ENCODE measurements around the gene BCL10. TPM values are rescaled to one million over a fixed set of nuclear protein-coding genes. Genes with fewer than 3 reads are reported as not detected.

The BCL10 gene
- total and polyA plus RNA-seq, 2 of the 13 experiments (the other 11 are each of a cell fraction or from before 2014, with no cell fraction given) = 3.7 to 14.1 TPM

DNA sequence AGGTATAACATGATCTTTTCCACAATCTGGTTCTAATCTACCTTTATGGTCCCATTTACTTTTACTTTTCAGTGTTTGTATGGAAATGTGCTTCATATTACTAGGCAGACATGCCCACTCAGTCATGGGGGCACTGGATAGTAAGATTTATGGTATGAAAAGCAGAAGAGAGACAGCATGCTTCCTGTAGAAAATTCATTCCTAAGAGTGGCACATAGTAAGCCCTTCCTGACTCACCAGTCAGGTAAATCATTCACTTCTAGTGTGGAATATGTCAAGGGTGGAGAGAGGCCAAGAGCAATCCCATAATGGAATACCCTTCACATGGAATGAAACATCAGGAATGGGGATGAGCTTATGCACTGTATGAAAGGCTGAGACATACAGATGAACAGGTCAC is 49.5 kb upstream of the BCL10 start (continued):
- TF ChIP-seq, protein P1, sequence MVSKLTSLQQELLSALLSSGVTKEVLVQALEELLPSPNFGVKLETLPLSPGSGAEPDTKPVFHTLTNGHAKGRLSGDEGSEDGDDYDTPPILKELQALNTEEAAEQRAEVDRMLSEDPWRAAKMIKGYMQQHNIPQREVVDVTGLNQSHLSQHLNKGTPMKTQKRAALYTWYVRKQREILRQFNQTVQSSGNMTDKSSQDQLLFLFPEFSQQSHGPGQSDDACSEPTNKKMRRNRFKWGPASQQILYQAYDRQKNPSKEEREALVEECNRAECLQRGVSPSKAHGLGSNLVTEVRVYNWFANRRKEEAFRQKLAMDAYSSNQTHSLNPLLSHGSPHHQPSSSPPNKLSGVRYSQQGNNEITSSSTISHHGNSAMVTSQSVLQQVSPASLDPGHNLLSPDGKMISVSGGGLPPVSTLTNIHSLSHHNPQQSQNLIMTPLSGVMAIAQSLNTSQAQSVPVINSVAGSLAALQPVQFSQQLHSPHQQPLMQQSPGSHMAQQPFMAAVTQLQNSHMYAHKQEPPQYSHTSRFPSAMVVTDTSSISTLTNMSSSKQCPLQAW (CRISPR knock-in tag; IDR thresholded peaks at IDR 0.05) = peak; percentile 52; the same call in 1 of the 2 replicates
- TF ChIP-seq TAF15 (IDR thresholded peaks at IDR 0.05; ENCODE audit: low read depth, low read length, poor library complexity, severe bottlenecking) = no peak
- no peak for TF ChIP-seq SKI (IDR thresholded peaks at IDR 0.05; ENCODE audit: partially characterized antibody)
- TF ChIP-seq ZNF331 (CRISPR knock-in tag; IDR thresholded peaks at IDR 0.05) = no peak
- 0 out of 2 replicates have a peak, but pooled peaks have one; percentile 20 for TF ChIP-seq NCOA2 (CRISPR knock-in tag; IDR thresholded peaks at IDR 0.05)
- TF ChIP-seq, protein P2, sequence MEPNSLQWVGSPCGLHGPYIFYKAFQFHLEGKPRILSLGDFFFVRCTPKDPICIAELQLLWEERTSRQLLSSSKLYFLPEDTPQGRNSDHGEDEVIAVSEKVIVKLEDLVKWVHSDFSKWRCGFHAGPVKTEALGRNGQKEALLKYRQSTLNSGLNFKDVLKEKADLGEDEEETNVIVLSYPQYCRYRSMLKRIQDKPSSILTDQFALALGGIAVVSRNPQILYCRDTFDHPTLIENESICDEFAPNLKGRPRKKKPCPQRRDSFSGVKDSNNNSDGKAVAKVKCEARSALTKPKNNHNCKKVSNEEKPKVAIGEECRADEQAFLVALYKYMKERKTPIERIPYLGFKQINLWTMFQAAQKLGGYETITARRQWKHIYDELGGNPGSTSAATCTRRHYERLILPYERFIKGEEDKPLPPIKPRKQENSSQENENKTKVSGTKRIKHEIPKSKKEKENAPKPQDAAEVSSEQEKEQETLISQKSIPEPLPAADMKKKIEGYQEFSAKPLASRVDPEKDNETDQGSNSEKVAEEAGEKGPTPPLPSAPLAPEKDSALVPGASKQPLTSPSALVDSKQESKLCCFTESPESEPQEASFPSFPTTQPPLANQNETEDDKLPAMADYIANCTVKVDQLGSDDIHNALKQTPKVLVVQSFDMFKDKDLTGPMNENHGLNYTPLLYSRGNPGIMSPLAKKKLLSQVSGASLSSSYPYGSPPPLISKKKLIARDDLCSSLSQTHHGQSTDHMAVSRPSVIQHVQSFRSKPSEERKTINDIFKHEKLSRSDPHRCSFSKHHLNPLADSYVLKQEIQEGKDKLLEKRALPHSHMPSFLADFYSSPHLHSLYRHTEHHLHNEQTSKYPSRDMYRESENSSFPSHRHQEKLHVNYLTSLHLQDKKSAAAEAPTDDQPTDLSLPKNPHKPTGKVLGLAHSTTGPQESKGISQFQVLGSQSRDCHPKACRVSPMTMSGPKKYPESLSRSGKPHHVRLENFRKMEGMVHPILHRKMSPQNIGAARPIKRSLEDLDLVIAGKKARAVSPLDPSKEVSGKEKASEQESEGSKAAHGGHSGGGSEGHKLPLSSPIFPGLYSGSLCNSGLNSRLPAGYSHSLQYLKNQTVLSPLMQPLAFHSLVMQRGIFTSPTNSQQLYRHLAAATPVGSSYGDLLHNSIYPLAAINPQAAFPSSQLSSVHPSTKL (CRISPR knock-in tag; IDR thresholded peaks at IDR 0.05) = peak; percentile 70
- no peak for TF ChIP-seq CEBPB (IDR thresholded peaks at IDR 0.05; ENCODE audit: borderline replicate concordance, low read depth, low read length)
- TF ChIP-seq ZNF468 (CRISPR knock-in tag; IDR thresholded peaks at IDR 0.05) = no peak
- TF ChIP-seq ZSCAN31 (CRISPR knock-in tag; IDR thresholded peaks at IDR 0.05; ENCODE audit: low read depth) = no peak
- no peak for TF ChIP-seq HOXA9 (CRISPR knock-in tag; IDR thresholded peaks at IDR 0.05; ENCODE audit: borderline replicate concordance)
